Effector memory CD4-positive, alpha-beta T cell (primary cell): ENCODE data around the gene CERS6.
"Not testable (repeated sequence)": the region's sequence is repeated elsewhere in the genome, so short reads cannot be mapped to it uniquely, and the experiment has no call there.

Experiments used
- DNase-seq, 3 donors: peaks; one replicate each; pipeline ENCODE4 v3.0.0-alpha.2; 2020
- H3K27ac ChIP-seq: 2 replicates; pipeline ENCODE4 v1.7.0; 2013; ENCODE audit warnings: mild to moderate bottlenecking, low read length, moderate library complexity; ENCODE audit not compliant: insufficient read depth, poor library complexity, severe bottlenecking
- H3K27me3 ChIP-seq: replicated peaks from 2 replicates; pipeline ENCODE4 v1.7.0; 2013; ENCODE audit warnings: mild to moderate bottlenecking, low read length; ENCODE audit not compliant: insufficient read depth, control insufficient read depth, poor library complexity, severe bottlenecking
- H3K36me3 ChIP-seq: 2 replicates; pipeline ENCODE4 v1.7.0; 2013; ENCODE audit warnings: mild to moderate bottlenecking, low read length, moderate library complexity; ENCODE audit not compliant: control insufficient read depth, insufficient read depth
- H3K4me1 ChIP-seq: 2 replicates; pipeline ENCODE4 v1.7.0; 2013; ENCODE audit warnings: low read length, mild to moderate bottlenecking; ENCODE audit not compliant: control insufficient read depth, insufficient read depth, poor library complexity, severe bottlenecking
- H3K4me3 ChIP-seq: 2 replicates; pipeline ENCODE4 v1.7.0; 2013; ENCODE audit warnings: low read length, low read depth, mild to moderate bottlenecking; ENCODE audit not compliant: insufficient read depth, poor library complexity, severe bottlenecking
- H3K9me3 ChIP-seq: 2 replicates; pipeline ENCODE4 v1.7.0; 2013; ENCODE audit warnings: mild to moderate bottlenecking, low read length, moderate library complexity; ENCODE audit not compliant: control insufficient read depth

The CERS6 gene

DNA sequence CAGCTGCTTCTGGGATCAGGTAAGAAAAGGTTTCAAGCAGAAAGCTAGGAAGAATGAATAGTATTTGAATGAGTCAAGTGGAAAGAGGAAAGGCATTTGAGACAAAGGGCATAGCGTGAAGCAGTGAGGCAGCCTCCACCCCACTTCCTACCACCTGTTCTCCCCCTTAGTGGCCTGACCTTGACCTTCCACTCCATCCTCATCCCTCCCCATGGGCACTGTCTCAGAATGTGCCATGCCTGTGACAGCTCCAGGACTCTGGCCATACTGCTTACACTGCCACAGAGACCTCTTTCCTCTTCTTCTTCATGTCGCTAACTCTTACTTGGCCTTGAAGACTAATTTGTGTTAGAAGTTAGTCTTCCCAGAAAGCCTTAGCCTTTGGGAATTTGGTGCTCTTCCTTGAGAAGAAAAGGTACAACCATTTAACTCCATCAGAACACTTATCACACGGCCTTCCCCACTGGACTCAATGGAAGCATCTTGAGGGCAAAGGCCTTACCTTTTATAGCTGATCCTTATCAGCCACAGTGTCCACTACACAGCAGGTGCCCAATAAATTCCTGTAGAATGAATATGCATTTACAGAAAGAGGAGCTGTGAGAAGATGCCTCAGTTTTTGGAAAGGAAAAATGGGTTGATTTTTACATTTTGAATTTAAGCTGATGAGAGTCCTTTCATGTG is 331.2 kb downstream of the CERS6 start:
- no peaks in the 10 kb centered on the region for H3K4me1 ChIP-seq
- H3K4me3 ChIP-seq = no peak overlapping the region
- H3K36me3 ChIP-seq = no peaks in the 10 kb centered on the region
- H3K27ac ChIP-seq = no peak overlapping the region
- DNase-seq = no peak
- no peaks in the 10 kb centered on the region for H3K27me3 ChIP-seq
- no peaks in the 10 kb centered on the region for H3K9me3 ChIP-seq

DNA sequence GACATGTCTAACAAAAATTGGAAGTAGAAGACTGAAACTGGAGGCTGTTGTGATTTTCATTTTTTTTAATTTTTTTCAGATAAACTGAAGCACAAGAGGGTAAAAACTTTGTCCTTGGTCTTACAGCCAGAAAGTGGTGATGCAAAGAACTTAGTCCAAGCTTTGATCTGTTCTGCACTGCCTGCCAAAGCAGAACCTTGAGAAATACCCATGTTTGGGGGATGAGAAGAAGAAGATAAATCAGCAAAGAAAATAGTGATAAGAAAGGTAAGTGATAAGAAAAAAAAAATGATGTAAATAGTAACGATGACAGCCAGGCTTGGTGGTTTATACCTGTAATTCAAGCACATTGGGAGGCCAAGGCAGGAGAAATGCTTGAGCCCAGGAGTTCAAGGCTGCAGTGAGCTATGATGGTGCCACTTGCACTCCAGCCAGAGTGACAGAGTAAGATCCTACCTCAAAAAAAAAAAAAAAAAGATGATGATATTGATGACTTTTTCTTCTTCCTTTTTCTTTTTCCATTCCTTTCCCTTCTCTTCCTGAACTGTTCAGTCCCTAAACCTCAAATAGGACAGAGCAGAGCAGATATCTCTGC is 331.8 kb downstream of the CERS6 start:
- Histone ChIP-seq H3K4me3 (no peak overlapping the region), H3K27me3 (no peaks in the 10 kb centered on the region), H3K27ac (no peak overlapping the region), H3K36me3 (no peaks in the 10 kb centered on the region), H3K4me1 (no peaks in the 10 kb centered on the region), H3K9me3 (no peaks in the 10 kb centered on the region)
- DNase-seq = no peak

DNA sequence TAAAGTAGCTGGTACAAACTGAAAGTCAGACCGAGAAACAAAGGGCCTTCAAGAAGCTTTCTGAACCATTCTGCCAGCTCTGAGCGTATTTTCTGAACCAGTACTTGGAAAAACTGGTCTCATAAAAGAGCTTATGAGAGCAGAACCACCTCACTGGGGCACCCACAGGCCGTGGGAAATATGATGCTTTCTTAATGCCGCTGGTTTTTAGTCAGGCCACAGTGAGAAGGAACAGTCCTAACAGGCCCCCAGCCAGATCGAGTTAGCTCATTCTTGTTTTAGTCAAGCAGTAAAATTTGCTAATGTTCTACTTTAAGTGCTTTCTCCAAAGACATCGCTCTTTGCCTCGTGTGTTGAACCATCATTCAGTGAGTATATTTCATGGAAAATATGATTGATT is 333.7 kb downstream of the CERS6 start:
- no peak for DNase-seq
- Histone ChIP-seq H3K4me1 (no peaks in the 10 kb centered on the region), H3K36me3 (no peaks in the 10 kb centered on the region), H3K27me3 (no peaks in the 10 kb centered on the region), H3K9me3 (no peaks in the 10 kb centered on the region), H3K4me3 (no peak overlapping the region), H3K27ac (no peak overlapping the region)

DNA sequence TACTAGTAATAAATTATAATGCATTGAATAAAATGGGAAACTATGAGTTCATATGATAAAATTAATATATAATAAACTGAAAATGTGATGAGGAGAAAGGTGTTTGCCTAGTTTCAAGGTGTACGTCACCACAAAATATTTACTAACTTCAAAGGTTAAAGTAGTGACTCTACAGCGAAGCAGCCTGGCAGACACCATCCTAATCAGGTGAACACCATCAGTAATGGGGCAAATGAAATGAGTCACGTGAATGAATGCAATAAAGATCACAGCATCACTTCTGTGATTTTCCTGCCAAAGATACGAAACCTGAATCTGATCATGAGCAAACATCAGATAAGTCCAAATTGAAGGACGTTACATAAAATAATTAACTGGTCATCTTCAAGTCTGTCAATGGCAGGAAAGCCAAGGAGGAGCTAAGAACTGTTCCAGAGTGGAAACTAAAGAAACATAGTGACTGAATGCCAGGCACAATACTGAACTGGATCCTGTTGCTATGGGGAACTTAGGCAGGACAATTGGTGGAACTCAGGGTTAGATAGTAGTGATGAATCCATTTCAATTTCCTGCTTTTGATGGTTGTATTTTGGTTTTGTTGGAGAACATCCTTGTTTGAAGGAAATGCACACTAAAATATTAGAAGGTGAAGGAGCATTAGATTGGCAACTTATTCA is 334.3 kb downstream of the CERS6 start:
- Histone ChIP-seq H3K4me1 (no peaks in the 10 kb centered on the region), H3K4me3 (no peak overlapping the region), H3K36me3 (no peaks in the 10 kb centered on the region), H3K27me3 (no peaks in the 10 kb centered on the region), H3K27ac (no peak overlapping the region), H3K9me3 (no peaks in the 10 kb centered on the region)
- no peak for DNase-seq

DNA sequence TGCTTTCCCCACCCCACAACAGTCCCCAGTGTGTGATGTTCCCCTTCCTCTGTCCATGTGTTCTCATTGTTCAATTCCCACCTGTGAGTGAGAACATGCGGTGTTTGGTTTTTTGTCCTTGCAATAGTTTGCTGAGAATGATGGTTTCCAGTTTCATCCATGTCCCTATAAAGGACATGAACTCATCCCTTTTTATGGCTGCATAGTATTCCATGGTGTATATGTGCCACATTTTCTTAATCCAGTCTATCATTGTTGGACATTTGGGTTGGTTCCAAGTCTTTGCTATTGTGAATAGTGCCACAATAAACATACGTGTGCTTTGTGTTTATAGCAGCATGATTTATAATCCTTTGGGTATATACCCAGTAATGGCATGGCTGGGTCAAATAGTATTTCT is 335.1 kb downstream of the CERS6 start:
- H3K9me3 ChIP-seq, H3K27ac ChIP-seq, H3K27me3 ChIP-seq, H3K4me1 ChIP-seq, DNase-seq, H3K36me3 ChIP-seq, H3K4me3 ChIP-seq: not testable (repeated sequence)

DNA sequence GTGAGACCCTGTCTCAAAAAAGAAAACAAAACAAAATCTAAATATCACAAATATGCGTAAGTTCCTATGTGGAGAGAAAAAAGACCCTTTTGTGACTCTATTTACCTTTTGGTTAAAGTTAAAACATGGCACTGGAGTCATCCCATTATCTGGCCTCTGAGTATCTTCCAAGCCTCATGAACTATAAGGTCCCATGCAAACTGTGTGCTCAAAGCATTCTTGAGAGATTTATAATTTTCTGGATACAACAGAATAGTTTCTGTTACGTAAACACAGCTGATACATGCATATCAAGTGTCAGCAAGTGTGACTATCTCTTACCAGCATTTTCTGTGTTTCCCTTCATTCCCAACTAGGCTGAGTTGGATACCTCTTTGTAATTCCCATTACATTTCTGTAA is 337.5 kb downstream of the CERS6 start:
- Histone ChIP-seq H3K9me3 (no peaks in the 10 kb centered on the region), H3K4me3 (no peak overlapping the region), H3K36me3 (no peaks in the 10 kb centered on the region), H3K4me1 (no peaks in the 10 kb centered on the region), H3K27ac (no peak overlapping the region), H3K27me3 (no peaks in the 10 kb centered on the region)
- no peak for DNase-seq

DNA sequence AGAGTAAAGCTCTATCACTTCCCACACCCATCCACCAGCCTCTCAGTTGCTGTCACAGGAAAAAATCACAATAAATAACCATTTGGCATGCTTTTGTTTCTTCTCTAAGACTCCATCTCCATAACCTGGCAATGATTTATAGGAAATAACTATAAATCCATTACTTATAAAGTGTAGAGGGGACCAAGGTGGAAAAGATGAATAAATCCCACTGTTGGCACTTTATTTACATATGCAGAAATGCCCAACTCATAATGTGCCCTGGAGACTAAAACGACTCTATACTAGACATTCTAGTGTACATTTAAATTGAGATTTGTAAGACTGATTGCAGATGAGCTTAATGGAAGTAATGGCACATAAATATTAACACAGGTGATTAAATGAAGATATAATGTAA is 338.9 kb downstream of the CERS6 start:
- Histone ChIP-seq H3K4me1 (no peaks in the 10 kb centered on the region), H3K27me3 (no peaks in the 10 kb centered on the region), H3K27ac (no peak overlapping the region), H3K36me3 (no peaks in the 10 kb centered on the region), H3K4me3 (no peak overlapping the region), H3K9me3 (no peaks in the 10 kb centered on the region)
- DNase-seq = no peak

DNA sequence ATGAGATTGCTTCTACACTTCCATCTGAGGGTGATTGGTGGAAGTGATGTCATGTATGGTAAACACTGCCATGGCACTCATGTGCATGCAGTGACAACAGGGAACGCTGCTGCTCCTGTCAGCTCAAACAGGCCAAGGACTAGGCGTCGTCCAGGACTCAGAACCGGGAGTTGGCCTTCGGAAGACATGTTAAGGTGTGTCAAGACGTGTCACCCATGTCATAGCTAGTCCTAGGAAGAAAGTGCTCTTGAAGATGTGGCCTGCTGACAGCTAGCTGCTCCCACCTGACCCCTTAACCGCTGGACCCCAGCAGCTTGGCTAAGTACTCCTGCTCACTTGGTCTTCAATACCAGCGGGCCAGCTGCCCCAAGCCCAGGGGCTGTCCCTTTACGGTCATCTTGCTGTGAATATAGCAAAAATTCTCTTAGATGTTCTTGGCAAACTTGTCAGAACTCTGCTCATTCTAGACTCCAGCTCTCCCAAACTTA is 340.1 kb downstream of the CERS6 start:
- Histone ChIP-seq H3K4me1 (no peaks in the 10 kb centered on the region), H3K27me3 (no peaks in the 10 kb centered on the region), H3K27ac (no peak overlapping the region), H3K36me3 (no peaks in the 10 kb centered on the region), H3K9me3 (no peaks in the 10 kb centered on the region), H3K4me3 (no peak overlapping the region)
- no peak for DNase-seq

DNA sequence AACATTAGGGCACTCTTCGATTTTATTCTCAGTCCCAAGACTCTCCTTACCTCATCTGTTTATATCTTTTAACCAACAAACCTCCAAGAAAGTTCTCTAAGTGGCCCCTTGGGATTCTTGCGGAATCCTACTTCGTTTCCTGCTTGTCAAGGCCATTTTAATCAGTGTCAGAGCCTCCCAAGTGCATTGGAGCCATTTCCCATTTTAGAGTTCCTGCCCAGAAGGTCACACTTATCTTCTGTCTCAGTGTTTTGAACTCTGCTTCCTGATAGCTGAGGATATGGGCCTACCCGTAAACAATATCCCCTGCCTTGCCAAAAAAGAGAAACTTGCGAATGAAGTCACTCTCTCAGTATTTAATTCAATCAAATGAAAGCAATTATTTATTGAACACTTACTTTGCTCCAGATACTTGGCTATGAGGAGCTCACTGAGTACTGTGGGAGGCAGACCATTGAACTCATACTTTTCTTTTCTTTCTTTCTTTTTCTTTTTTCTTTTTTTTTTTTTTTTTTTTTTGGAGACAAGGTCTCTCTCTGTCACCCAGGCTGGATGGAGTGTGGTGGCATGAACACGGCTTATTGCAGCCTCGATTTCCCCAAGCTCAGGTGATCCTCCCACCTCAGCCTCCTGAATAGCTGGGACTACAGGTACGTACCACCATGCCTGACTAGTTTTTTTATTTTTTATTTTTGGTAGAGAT is 340.7 kb downstream of the CERS6 start:
- no peaks in the 10 kb centered on the region for H3K36me3 ChIP-seq
- H3K27ac ChIP-seq = no peak overlapping the region
- no peak overlapping the region for H3K4me3 ChIP-seq
- no peak for DNase-seq
- H3K4me1 ChIP-seq = no peaks in the 10 kb centered on the region
- no peaks in the 10 kb centered on the region for H3K27me3 ChIP-seq
- no peaks in the 10 kb centered on the region for H3K9me3 ChIP-seq

DNA sequence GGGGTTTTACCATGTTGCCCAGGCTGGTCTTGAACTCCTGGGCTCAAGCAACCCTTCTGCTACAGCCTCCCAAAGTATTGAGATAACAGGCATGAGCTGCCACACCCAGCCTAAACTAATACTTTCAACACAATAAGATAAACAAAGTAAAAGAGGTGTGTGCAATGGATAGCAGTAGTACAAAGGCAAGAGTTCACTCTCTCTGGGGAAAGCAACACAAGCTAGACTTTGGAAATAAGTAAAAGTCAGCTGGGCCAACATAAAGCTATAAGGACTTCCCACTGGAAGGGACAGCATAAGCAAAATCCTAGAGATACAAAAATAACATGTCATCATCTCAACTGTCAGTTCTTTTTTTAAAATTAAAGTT is 341.2 kb downstream of the CERS6 start:
- Histone ChIP-seq H3K36me3 (no peaks in the 10 kb centered on the region), H3K27me3 (no peaks in the 10 kb centered on the region), H3K27ac (no peak overlapping the region), H3K4me3 (no peak overlapping the region), H3K4me1 (no peaks in the 10 kb centered on the region), H3K9me3 (no peaks in the 10 kb centered on the region)
- no peak for DNase-seq
